Stimulated activated CD4-positive, alpha-beta T cell treated with anti-CD3 and anti-CD28 coated beads, Interleukin-12 subunit alpha, Interleukin-12 subunit beta, amount 100 ng/mL, for 4 hours (primary cell): Measurements from ENCODE around the gene GLT8D2.
"Not testable (repeated sequence)": the region's sequence is repeated elsewhere in the genome, so short reads cannot be mapped to it uniquely, and the experiment has no call there.

ENCODE experiments used
- DNase-seq: peaks from one replicate; pipeline ENCODE4 v3.0.0-alpha.2; 2020

The GLT8D2 gene

GRCh38 chr12:104049278-104049902, 597 bp downstream of the GLT8D2 start:
- DNase-seq, result no peak

- no peak for DNase-seq
Measured at GRCh38 chr12:104048811-104049210, 1.2 kb downstream of the GLT8D2 start.

- DNase-seq, result no peak
Measured at GRCh38 chr12:104048162-104048561, 1.8 kb downstream of the GLT8D2 start.

- DNase-seq, result no peak
Measured at GRCh38 chr12:104046306-104046705, 3.7 kb downstream of the GLT8D2 start.

- no peak for DNase-seq
Measured at GRCh38 chr12:104044158-104044557, 5.8 kb downstream of the GLT8D2 start.

GRCh38 chr12:104042580-104042979, 7.4 kb downstream of the GLT8D2 start:
- no peak for DNase-seq

- DNase-seq, result not testable (repeated sequence)
Measured at GRCh38 chr12:104039769-104040168, 10.2 kb downstream of the GLT8D2 start.

- not testable (repeated sequence) for DNase-seq
Measured at GRCh38 chr12:104036143-104036542, 13.8 kb downstream of the GLT8D2 start.

GRCh38 chr12:104030596-104030995, 19.4 kb downstream of the GLT8D2 start:
- DNase-seq, result not testable (repeated sequence)

- no peak for DNase-seq
Measured at GRCh38 chr12:104026841-104027599, 23.0 kb downstream of the GLT8D2 start.

GRCh38 chr12:104025771-104026170, 24.2 kb downstream of the GLT8D2 start:
- no peak for DNase-seq

GRCh38 chr12:104024348-104024747, 25.6 kb downstream of the GLT8D2 start:
- no peak for DNase-seq

GRCh38 chr12:104023710-104024109, 26.3 kb downstream of the GLT8D2 start:
- DNase-seq, result no peak

GRCh38 chr12:104022786-104023185, 27.2 kb downstream of the GLT8D2 start:
- no peak for DNase-seq

- not testable (repeated sequence) for DNase-seq
Measured at GRCh38 chr12:104021862-104022261, 28.1 kb downstream of the GLT8D2 start.

- no peak for DNase-seq
Measured at GRCh38 chr12:104012331-104012730, 37.7 kb downstream of the GLT8D2 start.

- no peak for DNase-seq
Measured at GRCh38 chr12:104011253-104011652, 38.7 kb downstream of the GLT8D2 start.

- DNase-seq, result no peak
Measured at GRCh38 chr12:104010606-104011169, 39.3 kb downstream of the GLT8D2 start.

GRCh38 chr12:104010121-104010520, 39.9 kb downstream of the GLT8D2 start:
- DNase-seq, result no peak

GRCh38 chr12:104006929-104007328, 43.1 kb downstream of the GLT8D2 start:
- DNase-seq, result no peak

GRCh38 chr12:104003596-104003995, 46.4 kb downstream of the GLT8D2 start:
- DNase-seq, result no peak

GRCh38 chr12:104002686-104003085, 47.3 kb downstream of the GLT8D2 start:
- DNase-seq, result no peak

- no peak for DNase-seq
Measured at GRCh38 chr12:104000807-104001434, 49.1 kb downstream of the GLT8D2 start.

- no peak for DNase-seq
Measured at GRCh38 chr12:103998976-103999375, 51.0 kb downstream of the GLT8D2 start.
